GM12801 (cell line): Measurements from ENCODE around the gene ISM2.

Source experiments
- CTCF ChIP-seq: IDR thresholded peaks from one replicate; pipeline ENCODE4 v1.5.1; 2011; ENCODE audit warnings: control low read depth; ENCODE audit not compliant: insufficient read length; ENCODE audit errors: extremely low read depth

Gene ISM2

GRCh38 chr14:77516126-77516525 is 17.5 kb upstream of the ISM2 start:
- no peak for TF ChIP-seq CTCF

GRCh38 chr14:77511486-77512162 is 13.0 kb upstream of the ISM2 start:
- TF ChIP-seq CTCF: no peak

GRCh38 chr14:77509366-77509765 is 10.8 kb upstream of the ISM2 start:
- TF ChIP-seq CTCF: no peak

GRCh38 chr14:77508876-77509275 is 10.3 kb upstream of the ISM2 start:
- no peak for TF ChIP-seq CTCF

GRCh38 chr14:77508249-77508648 is 9.6 kb upstream of the ISM2 start:
- no peak for TF ChIP-seq CTCF

- no peak for TF ChIP-seq CTCF
These were observed 9.1 kb upstream of the ISM2 start for GRCh38 chr14:77507762-77508161.

GRCh38 chr14:77505031-77505430 is 6.4 kb upstream of the ISM2 start:
- TF ChIP-seq CTCF: no peak

- TF ChIP-seq CTCF: no peak
These were observed 4.5 kb upstream of the ISM2 start for GRCh38 chr14:77503138-77503537.
